GM18502 (cell line): ENCODE results near the gene DGUOK.

Experiments
- ATAC-seq: cut with Tn5 transposase; IDR thresholded peaks from one replicate; pipeline ENCODE4 v1.9.1; 2021; ENCODE audit warnings: mild to moderate bottlenecking; ENCODE audit not compliant: unreplicated experiment, poor library complexity

Gene DGUOK

GRCh38 chr2:73993376-73993775 is 66.7 kb downstream of the DGUOK start:
- ATAC-seq = no peak

DNA sequence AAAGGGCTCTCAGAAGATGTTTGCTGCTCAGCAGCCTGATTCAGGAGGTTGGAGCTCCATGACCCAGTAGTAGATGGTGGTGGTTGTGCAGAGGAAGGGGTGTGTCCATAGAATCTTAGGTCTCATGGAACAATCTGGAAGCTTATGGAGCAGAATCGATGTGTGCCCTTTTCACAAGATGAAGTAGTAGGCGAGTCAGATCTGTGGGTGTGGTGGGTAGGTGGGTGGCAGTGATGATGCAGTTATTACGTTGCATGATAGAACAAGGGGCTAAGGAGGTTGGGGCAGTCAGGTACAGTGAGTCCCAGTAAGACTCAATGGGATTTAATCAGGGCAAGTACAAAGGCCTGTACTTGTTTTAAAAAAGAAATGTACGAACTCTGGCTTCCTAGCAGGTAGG is 67.1 kb downstream of the DGUOK start:
- no peak for ATAC-seq

DNA sequence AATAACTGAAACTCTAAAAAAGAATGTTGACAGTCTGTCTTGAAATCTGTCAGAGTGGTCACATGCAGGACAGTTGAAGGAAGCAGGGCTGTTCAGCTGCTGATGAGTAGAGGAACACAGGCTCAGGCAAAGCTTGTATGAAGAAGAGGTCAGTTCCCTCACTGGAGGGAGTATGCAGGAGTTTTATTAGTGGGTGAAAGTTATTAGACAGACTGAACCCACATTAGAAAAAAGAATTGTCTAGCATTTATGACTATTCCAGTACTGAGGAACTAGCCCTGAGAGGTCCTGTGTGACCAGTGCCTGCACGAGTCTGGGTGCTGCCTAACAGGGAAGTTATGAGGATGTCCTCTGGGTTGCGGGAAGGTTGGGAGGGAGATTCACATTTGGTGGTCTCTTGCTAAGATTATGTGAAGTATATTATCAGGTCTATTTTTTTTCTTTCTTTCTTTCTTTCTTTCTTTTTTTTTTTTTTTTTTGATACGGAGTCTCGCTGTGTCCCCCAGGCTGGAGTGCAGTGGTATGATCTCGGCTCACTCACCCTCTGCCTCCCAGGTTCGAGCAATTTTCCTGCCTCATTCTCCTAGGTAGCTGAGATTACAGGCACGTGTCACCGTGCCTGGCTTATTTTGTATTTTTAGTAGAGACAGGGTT is 67.6 kb downstream of the DGUOK start:
- ATAC-seq = no peak

- ATAC-seq = no peak
These were observed 69.1 kb downstream of the DGUOK start for GRCh38 chr2:73995810-73996209.

DNA sequence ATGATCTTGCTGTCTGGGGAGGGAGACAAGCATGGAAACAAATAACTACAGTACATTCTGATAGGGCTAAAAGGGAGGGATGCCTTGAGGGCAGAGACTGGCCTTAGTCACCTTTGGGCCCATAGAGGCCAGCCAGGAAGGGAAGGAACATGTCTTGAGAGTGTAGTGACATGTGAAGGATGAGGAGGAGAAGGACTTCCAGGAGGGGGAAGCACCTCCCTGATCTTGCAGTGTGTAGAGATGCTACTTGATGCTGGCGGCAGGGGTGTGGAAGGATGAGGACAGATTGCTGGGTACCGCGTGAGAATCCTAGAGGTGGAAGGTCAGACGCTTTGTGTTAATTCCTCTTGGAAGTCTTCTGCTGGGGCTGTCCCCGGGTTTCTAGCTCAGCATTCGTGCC is 71.1 kb downstream of the DGUOK start:
- ATAC-seq = no peak

- no peak for ATAC-seq
These were observed 71.8 kb downstream of the DGUOK start for GRCh38 chr2:73998451-73998850.

DNA sequence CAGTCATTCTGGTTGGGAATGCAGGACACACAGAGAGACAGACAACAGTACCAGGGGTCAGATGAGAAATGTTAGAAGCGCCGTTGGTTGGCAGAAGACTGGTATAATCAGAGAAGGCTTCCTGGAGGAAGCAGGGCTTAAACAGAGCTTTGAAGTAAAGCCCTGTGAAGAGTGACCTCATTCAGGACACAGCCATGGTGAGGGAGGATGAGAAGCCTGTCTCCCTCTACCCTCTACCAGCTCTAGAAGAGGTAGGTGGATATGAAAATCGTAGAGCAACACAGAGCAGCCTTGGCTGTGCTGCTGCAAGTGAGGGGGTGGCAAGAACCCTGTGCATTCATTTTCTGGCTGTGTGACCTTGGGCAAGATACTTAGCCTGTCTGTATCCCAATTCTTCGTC is 72.3 kb downstream of the DGUOK start:
- ATAC-seq = no peak

DNA sequence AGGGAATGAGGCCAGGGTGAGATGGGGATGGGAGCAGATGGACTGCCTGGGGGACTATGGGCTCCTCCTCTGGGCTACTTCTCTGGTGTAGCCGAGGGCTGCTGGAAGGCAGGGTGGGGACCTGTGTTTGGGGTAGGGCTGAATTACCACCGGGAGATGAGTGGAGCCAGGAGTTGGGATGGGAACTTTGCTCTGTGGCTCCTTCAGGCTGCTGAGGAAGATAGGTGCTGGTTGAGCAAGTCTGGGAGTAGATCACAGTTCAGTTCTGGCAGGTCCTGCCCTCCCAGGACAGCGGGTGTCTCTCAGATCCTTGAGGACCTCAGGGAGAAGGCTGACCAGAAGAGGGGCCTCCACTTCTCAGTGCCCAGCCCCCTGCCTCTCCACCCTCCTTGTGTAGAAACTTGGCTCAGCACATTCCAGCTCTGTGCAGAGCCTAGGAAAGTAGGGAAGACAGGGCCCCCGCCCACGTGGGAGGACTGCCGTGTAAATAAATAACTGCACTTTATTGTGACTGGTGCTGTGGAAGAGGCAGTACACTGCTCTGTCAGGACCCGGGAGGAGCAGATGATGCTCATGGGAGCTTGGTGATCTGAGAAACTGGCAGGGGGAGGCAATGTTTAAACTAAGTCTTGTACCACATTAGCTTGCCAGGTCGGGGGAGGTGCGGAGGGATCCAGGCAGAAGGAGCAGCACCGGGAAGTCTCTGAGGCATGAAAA is 73.4 kb downstream of the DGUOK start:
- ATAC-seq = no peak

- ATAC-seq = no peak
These were observed 74.0 kb downstream of the DGUOK start for GRCh38 chr2:74000666-74001065.

DNA sequence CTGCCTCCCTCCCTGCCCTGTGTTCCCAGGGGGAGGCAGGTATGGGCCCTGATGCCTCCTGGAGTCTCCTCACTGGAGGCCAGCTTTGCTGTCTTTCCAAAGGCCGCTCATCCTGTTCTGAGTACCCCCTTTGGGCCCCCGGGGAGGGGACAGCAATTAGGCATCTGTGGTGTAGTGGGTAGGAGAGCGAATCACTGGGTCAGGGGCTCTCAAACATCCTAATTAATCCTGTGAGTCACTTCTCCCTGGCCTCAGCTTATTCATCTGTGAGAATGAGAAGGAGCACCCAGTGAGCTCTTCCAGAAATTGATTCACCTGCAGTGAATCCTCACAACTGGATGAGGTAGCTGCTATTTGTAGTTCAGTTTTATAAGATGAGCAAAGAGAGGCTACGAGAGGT is 74.4 kb downstream of the DGUOK start:
- no peak for ATAC-seq

GRCh38 chr2:74001781-74002504 is 75.3 kb downstream of the DGUOK start:
- ATAC-seq = peak; percentile 48

DNA sequence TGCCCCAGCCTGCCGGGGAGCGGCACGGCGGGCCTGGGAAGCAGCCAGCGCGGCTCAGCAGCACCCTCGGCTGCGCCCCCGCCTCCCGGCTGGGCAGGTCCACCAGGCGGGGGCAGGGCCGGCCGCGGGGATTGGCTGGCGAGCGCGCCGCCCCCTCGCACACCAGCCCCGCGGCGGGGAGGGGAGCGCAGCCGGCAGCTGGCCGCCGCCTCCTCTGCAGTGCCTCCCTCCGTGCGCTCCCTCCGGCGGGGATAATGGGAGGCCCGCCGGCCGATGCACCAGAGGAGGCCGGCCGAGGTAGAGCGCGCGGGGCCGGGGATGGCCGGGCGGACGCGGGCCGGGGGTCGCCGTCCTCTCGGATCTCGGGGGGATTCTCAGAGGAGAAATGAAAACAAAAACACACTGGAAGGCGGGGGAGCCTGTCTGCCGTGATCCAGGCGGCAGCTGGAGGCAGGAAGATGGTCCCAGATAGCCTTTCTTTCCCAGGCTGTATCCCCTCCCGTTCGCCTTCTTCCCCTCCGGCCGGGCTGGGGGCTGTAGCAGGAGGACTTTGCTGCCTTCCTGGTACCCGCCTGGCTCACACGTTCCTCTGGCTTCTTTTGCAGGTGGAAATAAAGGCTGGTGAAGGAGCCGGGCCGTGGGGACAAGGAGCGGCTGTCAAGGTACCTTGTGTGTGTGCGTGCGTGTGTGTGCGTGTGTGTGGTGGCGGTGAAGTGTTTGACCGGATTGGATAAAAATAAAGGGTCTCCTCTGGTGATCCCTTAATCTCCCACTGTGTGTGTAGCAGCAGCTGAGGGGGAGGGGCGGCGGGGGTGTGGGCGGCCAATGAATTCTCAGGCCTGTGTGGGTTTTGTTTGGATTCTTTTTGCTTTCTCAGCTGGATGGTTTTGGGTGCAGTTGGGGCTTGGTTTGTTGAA is 76.1 kb downstream of the DGUOK start:
- peak; percentile 93 for ATAC-seq

GRCh38 chr2:74003494-74004211 is 77.0 kb downstream of the DGUOK start:
- no peak for ATAC-seq

GRCh38 chr2:74004212-74005182 is 77.8 kb downstream of the DGUOK start:
- no peak for ATAC-seq

DNA sequence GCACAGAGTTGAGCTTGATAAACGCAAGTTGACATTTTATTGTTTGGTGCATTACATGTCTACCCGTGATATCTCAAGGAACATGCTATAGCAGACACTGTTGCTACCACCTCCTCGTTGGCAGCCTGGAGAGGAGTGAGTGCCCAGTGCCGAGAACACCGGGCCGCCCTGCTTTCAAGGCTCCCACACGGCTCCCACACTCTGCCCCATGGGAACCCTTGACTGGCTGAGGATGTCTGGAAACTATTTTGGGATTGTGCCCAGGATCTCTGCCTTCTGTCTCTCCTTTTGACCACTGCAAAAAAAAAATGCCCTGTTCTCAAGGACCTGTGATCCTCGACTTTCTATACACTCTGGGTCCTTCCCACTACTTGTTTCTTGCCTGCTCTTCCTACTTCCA is 79.1 kb downstream of the DGUOK start:
- no peak for ATAC-seq

GRCh38 chr2:74006459-74006858 is 79.8 kb downstream of the DGUOK start:
- ATAC-seq = no peak

GRCh38 chr2:74007121-74007520 is 80.4 kb downstream of the DGUOK start:
- ATAC-seq = no peak

DNA sequence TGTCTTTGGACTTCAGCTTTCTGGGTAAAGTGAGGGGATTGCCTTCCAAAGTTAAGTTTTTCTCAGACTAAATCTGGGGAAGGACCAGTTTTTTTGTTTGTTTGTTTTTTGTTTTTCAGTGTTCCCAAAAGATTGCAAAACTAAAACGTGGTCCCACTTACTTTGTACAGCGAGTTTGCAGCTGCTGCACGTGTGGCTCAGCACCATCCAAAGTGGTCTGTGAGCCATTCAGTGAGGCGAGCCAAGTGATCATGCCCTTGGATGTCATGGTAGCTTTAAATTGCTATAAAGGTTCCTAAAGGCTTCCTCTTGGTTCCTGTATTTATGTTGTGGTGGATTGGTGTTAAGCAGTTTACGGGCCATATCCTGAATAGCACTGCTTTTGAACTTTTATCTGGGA is 81.0 kb downstream of the DGUOK start:
- ATAC-seq = no peak
